Amniotic epithelial cell (primary cell): ENCODE measurements around the gene DPP8.

Experiments used
- DNase-seq: peaks from one replicate; pipeline ENCODE4 v3.0.0-alpha.2; 2010; ENCODE audit warnings: low read depth

The DPP8 gene

GRCh38 chr15:65423976-65424679 is 93.4 kb downstream of the DPP8 start:
- DNase-seq: peak; percentile 42

GRCh38 chr15:65423150-65423975 is 94.1 kb downstream of the DPP8 start:
- no peak for DNase-seq

- no peak for DNase-seq
These were observed 95.9 kb downstream of the DPP8 start for GRCh38 chr15:65421360-65422215.

- DNase-seq: no peak
These were observed 96.5 kb downstream of the DPP8 start for GRCh38 chr15:65420975-65421359.

- DNase-seq: no peak
These were observed 98.9 kb downstream of the DPP8 start for GRCh38 chr15:65418596-65418995.

GRCh38 chr15:65416845-65417416 is 100.6 kb downstream of the DPP8 start:
- DNase-seq: no peak

GRCh38 chr15:65414841-65415621 is 102.5 kb downstream of the DPP8 start:
- no peak for DNase-seq

- no peak for DNase-seq
These were observed 103.7 kb downstream of the DPP8 start for GRCh38 chr15:65413760-65414144.

- DNase-seq: no peak
These were observed 104.3 kb downstream of the DPP8 start for GRCh38 chr15:65413051-65413759.

GRCh38 chr15:65412556-65412955 is 104.9 kb downstream of the DPP8 start:
- DNase-seq: no peak

GRCh38 chr15:65411465-65412071 is 105.9 kb downstream of the DPP8 start:
- DNase-seq: peak; percentile 30

- no peak for DNase-seq
These were observed 106.5 kb downstream of the DPP8 start for GRCh38 chr15:65410972-65411371.

GRCh38 chr15:65410036-65410435 is 107.5 kb downstream of the DPP8 start:
- DNase-seq: no peak

- peak; percentile 97 for DNase-seq
These were observed 108.4 kb downstream of the DPP8 start for GRCh38 chr15:65409036-65409631.

- DNase-seq: no peak
These were observed 109.0 kb downstream of the DPP8 start for GRCh38 chr15:65408324-65409035.

GRCh38 chr15:65406424-65407000 is 111.0 kb downstream of the DPP8 start:
- no peak for DNase-seq

GRCh38 chr15:65405791-65406423 is 111.6 kb downstream of the DPP8 start:
- no peak for DNase-seq

- DNase-seq: no peak
These were observed 113.2 kb downstream of the DPP8 start for GRCh38 chr15:65404186-65404872.
